H1 (cell line): Measurements from ENCODE around the gene GLS. TPM values are rescaled to one million over a fixed set of nuclear protein-coding genes. Genes with fewer than 3 reads are reported as not detected.

Experiments
- CHD1 ChIP-seq: IDR thresholded peaks from 2 replicates; pipeline ENCODE4 v1.6.1; 2012; ENCODE audit warnings: low read depth, low read length, improper control_type of control experiment
- CTCF ChIP-seq, 3 experiments: IDR thresholded peaks; 1 replicate in 2 of 3; 2 replicates in 1 of 3; pipeline versions ENCODE4 v1.5.1 to v1.6.1; 2011; ENCODE audit warnings: low read length in 3 of 3, mild to moderate bottlenecking in 3 of 3, inconsistent platforms in 2 of 3, low read depth in 1 of 3, moderate library complexity in 1 of 3; ENCODE audit not compliant: insufficient read depth in 1 of 3; ENCODE audit errors: control extremely low read depth in 1 of 3
- HDAC6 ChIP-seq: IDR thresholded peaks from one replicate; pipeline ENCODE4 v1.7.1; 2012; ENCODE audit warnings: low read depth, mild to moderate bottlenecking, inconsistent platforms, low read length, moderate library complexity
- RXRA ChIP-seq: IDR thresholded peaks from 2 replicates; pipeline ENCODE4 v1.6.1; 2011; ENCODE audit warnings: low read depth, mild to moderate bottlenecking, low read length, moderate library complexity; ENCODE audit not compliant: insufficient read depth
- SP1 ChIP-seq: IDR thresholded peaks from 2 replicates; pipeline ENCODE4 v1.6.1; 2011; ENCODE audit warnings: low read depth, low read length
- SP2 ChIP-seq: IDR thresholded peaks from 2 replicates; pipeline ENCODE4 v1.6.1; 2012; ENCODE audit warnings: mild to moderate bottlenecking, low read length, inconsistent platforms
- polyA plus RNA-seq, 7 experiments: library from polyadenylated mRNA; depleted of rRNA in 3 of 7; stranded (reverse) in 5 of 7; unstranded in 2 of 7; fragments of >200 nt in 5 of 7; fragments of 200-250 nt in 2 of 7; gene quantifications; 1 replicate in 5 of 7; 2 replicates in 1 of 7; 4 replicates in 1 of 7; pipeline versions ENCODE4 v1.2.1 to v1.2.3, GENCODE V29; 2011 to 2013; ENCODE audit warnings: missing spikeins in 2 of 7, mixed read lengths in 2 of 7
- total RNA-seq: library from RNA; stranded (reverse); fragmentation: NEBNext Ultra II Directional; extraction: Animal tissue kit (Norgen Biotek cat#: 25700); gene quantifications from 2 replicates; pipeline ENCODE4 v1.2.1, GENCODE V29; 2021

GLS gene
- total and polyA plus RNA-seq, 2 of the 8 experiments (the other 6 are each of a cell fraction or from before 2014, with no cell fraction given) = 15.7 to 89.8 TPM

GRCh38 chr2:190888449-190888848, 7.8 kb downstream of the GLS start (continued):
- TF ChIP-seq CTCF (IDR thresholded peaks at IDR 0.05; ENCODE audit: control extremely low read depth in 1 of 3, insufficient read depth in 1 of 3, low read depth in 1 of 3, low read length in 3 of 3) (no peak), CHD1 (no peak), RXRA (no peak), HDAC6 (no peak), SP1 (no peak), SP2 (no peak)
